Gastroesophageal sphincter (tissue), 3 donors: Measurements from ENCODE around the gene KCNIP4.

Experiments used
- POLR2A ChIP-seq, 2 donors: fragments of 450-650 bp; IDR thresholded peaks; one replicate each; pipeline ENCODE4 v1.6.1; 2017; ENCODE audit warnings: antibody characterized with exemption in 2 of 2, mild to moderate bottlenecking in 2 of 2, moderate library complexity in 1 of 2
- POLR2AphosphoS5 ChIP-seq: sonication (generic); formaldehyde crosslinking; IDR thresholded peaks from one replicate; pipeline ENCODE4 v1.6.1; 2017; ENCODE audit warnings: antibody characterized with exemption
- TF ChIP-seq, protein P1 (sequence below), 4 experiments: fragments of 200-600 bp in 2 of 4; fragments of 450-650 bp in 2 of 4; sonication (generic) in 1 of 4; IDR thresholded peaks; one replicate each; pipeline ENCODE4 v1.5.1; 2017 to 2019; ENCODE audit warnings: antibody characterized with exemption in 4 of 4, mild to moderate bottlenecking in 2 of 4, moderate library complexity in 2 of 4

- TF ChIP-seq, protein P1, sequence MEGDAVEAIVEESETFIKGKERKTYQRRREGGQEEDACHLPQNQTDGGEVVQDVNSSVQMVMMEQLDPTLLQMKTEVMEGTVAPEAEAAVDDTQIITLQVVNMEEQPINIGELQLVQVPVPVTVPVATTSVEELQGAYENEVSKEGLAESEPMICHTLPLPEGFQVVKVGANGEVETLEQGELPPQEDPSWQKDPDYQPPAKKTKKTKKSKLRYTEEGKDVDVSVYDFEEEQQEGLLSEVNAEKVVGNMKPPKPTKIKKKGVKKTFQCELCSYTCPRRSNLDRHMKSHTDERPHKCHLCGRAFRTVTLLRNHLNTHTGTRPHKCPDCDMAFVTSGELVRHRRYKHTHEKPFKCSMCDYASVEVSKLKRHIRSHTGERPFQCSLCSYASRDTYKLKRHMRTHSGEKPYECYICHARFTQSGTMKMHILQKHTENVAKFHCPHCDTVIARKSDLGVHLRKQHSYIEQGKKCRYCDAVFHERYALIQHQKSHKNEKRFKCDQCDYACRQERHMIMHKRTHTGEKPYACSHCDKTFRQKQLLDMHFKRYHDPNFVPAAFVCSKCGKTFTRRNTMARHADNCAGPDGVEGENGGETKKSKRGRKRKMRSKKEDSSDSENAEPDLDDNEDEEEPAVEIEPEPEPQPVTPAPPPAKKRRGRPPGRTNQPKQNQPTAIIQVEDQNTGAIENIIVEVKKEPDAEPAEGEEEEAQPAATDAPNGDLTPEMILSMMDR (IDR thresholded peaks at IDR 0.05) = no peak
- TF ChIP-seq POLR2AphosphoS5 (no peak), POLR2A (IDR thresholded peaks at IDR 0.05) (no peak)
Measured at GRCh38 chr4:20899591-20899990, 1049.0 kb downstream of the KCNIP4 start.
